ENCODE measurements around the gene FAM200B.

Gene FAM200B

DNA sequence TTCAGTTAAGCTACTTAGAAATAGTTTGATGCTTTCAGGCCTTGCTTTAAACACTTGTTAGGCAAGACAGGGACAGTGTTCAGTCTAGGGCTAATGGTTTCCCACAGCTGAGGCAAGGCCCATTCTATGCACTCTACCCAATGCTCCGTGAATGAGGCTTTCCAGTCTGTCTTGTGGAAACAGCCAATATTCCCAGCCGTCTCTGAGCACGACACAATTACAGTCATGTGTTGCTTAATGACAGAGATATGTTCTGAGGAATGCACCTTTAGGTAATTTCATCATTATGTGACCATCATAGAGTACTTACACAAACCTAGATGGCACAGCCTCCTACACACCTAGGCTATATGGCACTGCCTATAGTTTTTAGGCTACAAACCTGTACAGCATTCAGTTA lies 9.5 kb upstream of the FAM200B start:
- Histone ChIP-seq H3K27me3 (ENCODE audit: insufficient read depth, low read length, poor library complexity) (no peaks in the 10 kb centered on the region), H3K4me2 (ENCODE audit: insufficient read depth, low read length) (no peak overlapping the region), H2AFZ (ENCODE audit: low read depth, low read length) (no peak overlapping the region), H4K20me1 (ENCODE audit: insufficient read depth, low read length) (0 out of 2 replicates have a peak, but pooled peaks cover 2% of the 10 kb centered on the region), H3K36me3 (ENCODE audit: insufficient read depth, low read length) (peaks cover 23% of the 10 kb centered on the region), H3K4me3 (ENCODE audit: low read depth in 1 of 2, low read length in 2 of 2) (no peak overlapping the region), H3K9ac (ENCODE audit: low read depth, low read length) (no peak overlapping the region), H3K9me3 (ENCODE audit: insufficient read depth, low read length, severe bottlenecking) (no peaks in the 10 kb centered on the region), H3K4me1 (ENCODE audit: insufficient read depth, low read length) (peaks cover 3% of the 10 kb centered on the region; the same call in 1 of the 2 replicates), H3K27ac (ENCODE audit: low read length) (no peak overlapping the region), H3K79me2 (ENCODE audit: insufficient read depth, low read length) (peaks cover 65% of the 10 kb centered on the region)
- ATAC-seq (ENCODE audit: insufficient read depth, low read depth), result no peak
- DNase-seq, result no peak
- no peak for TF ChIP-seq EZH2 (IDR thresholded peaks at IDR 0.05; ENCODE audit: borderline replicate concordance, low read depth, low read length, severe bottlenecking)
- TF ChIP-seq, protein P1, sequence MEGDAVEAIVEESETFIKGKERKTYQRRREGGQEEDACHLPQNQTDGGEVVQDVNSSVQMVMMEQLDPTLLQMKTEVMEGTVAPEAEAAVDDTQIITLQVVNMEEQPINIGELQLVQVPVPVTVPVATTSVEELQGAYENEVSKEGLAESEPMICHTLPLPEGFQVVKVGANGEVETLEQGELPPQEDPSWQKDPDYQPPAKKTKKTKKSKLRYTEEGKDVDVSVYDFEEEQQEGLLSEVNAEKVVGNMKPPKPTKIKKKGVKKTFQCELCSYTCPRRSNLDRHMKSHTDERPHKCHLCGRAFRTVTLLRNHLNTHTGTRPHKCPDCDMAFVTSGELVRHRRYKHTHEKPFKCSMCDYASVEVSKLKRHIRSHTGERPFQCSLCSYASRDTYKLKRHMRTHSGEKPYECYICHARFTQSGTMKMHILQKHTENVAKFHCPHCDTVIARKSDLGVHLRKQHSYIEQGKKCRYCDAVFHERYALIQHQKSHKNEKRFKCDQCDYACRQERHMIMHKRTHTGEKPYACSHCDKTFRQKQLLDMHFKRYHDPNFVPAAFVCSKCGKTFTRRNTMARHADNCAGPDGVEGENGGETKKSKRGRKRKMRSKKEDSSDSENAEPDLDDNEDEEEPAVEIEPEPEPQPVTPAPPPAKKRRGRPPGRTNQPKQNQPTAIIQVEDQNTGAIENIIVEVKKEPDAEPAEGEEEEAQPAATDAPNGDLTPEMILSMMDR (IDR thresholded peaks at IDR 0.05; ENCODE audit: borderline replicate concordance, extremely low read depth, low read length, poor library complexity, severe bottlenecking), result no peak

GRCh38 chr4:15673337-15673736 lies 8.3 kb upstream of the FAM200B start:
- Histone ChIP-seq H3K4me3 (ENCODE audit: low read depth in 1 of 2, low read length in 2 of 2) (no peak overlapping the region), H4K20me1 (ENCODE audit: insufficient read depth, low read length) (peaks cover 2% of the 10 kb centered on the region; the same call in 1 of the 2 replicates), H3K9me3 (ENCODE audit: insufficient read depth, low read length, severe bottlenecking) (no peaks in the 10 kb centered on the region), H3K4me2 (ENCODE audit: insufficient read depth, low read length) (no peak overlapping the region), H3K36me3 (ENCODE audit: insufficient read depth, low read length) (peaks cover 27% of the 10 kb centered on the region), H3K4me1 (ENCODE audit: insufficient read depth, low read length) (peaks cover 16% of the 10 kb centered on the region), H2AFZ (ENCODE audit: low read depth, low read length) (no peak overlapping the region), H3K79me2 (ENCODE audit: insufficient read depth, low read length) (peaks cover 77% of the 10 kb centered on the region), H3K27ac (ENCODE audit: low read length) (no peak overlapping the region), H3K9ac (ENCODE audit: low read depth, low read length) (no peak overlapping the region), H3K27me3 (ENCODE audit: insufficient read depth, low read length, poor library complexity) (no peaks in the 10 kb centered on the region)
- TF ChIP-seq, protein P1 (IDR thresholded peaks at IDR 0.05; ENCODE audit: borderline replicate concordance, extremely low read depth, low read length, poor library complexity, severe bottlenecking), result no peak
- TF ChIP-seq EZH2 (IDR thresholded peaks at IDR 0.05; ENCODE audit: borderline replicate concordance, low read depth, low read length, severe bottlenecking), result no peak
- ATAC-seq (ENCODE audit: insufficient read depth, low read depth) (no peak), DNase-seq (no peak)

- Histone ChIP-seq H3K27me3 (ENCODE audit: insufficient read depth, low read length, poor library complexity) (no peaks in the 10 kb centered on the region), H2AFZ (ENCODE audit: low read depth, low read length) (no peak overlapping the region), H3K4me2 (ENCODE audit: insufficient read depth, low read length) (no peak overlapping the region), H3K4me3 (ENCODE audit: low read depth in 1 of 2, low read length in 2 of 2) (no peak overlapping the region), H3K9ac (ENCODE audit: low read depth, low read length) (no peak overlapping the region), H3K27ac (ENCODE audit: low read length) (no peak overlapping the region), H4K20me1 (ENCODE audit: insufficient read depth, low read length) (peaks cover 2% of the 10 kb centered on the region; the same call in 1 of the 2 replicates), H3K36me3 (ENCODE audit: insufficient read depth, low read length) (peaks cover 26% of the 10 kb centered on the region), H3K9me3 (ENCODE audit: insufficient read depth, low read length, severe bottlenecking) (no peaks in the 10 kb centered on the region), H3K79me2 (ENCODE audit: insufficient read depth, low read length) (peaks cover 84% of the 10 kb centered on the region), H3K4me1 (ENCODE audit: insufficient read depth, low read length) (peaks cover 23% of the 10 kb centered on the region)
- no peak for TF ChIP-seq EZH2 (IDR thresholded peaks at IDR 0.05; ENCODE audit: borderline replicate concordance, low read depth, low read length, severe bottlenecking)
- TF ChIP-seq, protein P1 (IDR thresholded peaks at IDR 0.05; ENCODE audit: borderline replicate concordance, extremely low read depth, low read length, poor library complexity, severe bottlenecking), result no peak
- DNase-seq (no peak), ATAC-seq (ENCODE audit: insufficient read depth, low read depth) (no peak)
Measured at GRCh38 chr4:15674046-15674445, 7.6 kb upstream of the FAM200B start.

- Histone ChIP-seq H3K79me2 (ENCODE audit: insufficient read depth, low read length) (peaks cover 92% of the 10 kb centered on the region), H3K4me1 (ENCODE audit: insufficient read depth, low read length) (peaks cover 32% of the 10 kb centered on the region)
Measured at GRCh38 chr4:15674926-15675325, 6.7 kb upstream of the FAM200B start.

More at GRCh38 chr4:15674926-15675325, 6.7 kb upstream of the FAM200B start:
- H3K4me2 ChIP-seq (ENCODE audit: insufficient read depth, low read length), result no peak overlapping the region
- H3K36me3 ChIP-seq (ENCODE audit: insufficient read depth, low read length), result peaks cover 24% of the 10 kb centered on the region
- TF ChIP-seq EZH2 (IDR thresholded peaks at IDR 0.05; ENCODE audit: borderline replicate concordance, low read depth, low read length, severe bottlenecking), result no peak
- TF ChIP-seq, protein P1 (IDR thresholded peaks at IDR 0.05; ENCODE audit: borderline replicate concordance, extremely low read depth, low read length, poor library complexity, severe bottlenecking), result no peak
- H3K9ac ChIP-seq (ENCODE audit: low read depth, low read length), result no peak overlapping the region
- no peak overlapping the region for H3K27ac ChIP-seq (ENCODE audit: low read length)
- H3K4me3 ChIP-seq (ENCODE audit: low read depth in 1 of 2, low read length in 2 of 2), result no peak overlapping the region
- no peaks in the 10 kb centered on the region for H3K27me3 ChIP-seq (ENCODE audit: insufficient read depth, low read length, poor library complexity)
- ATAC-seq (ENCODE audit: insufficient read depth, low read depth) (no peak), DNase-seq (no peak)
- no peak overlapping the region for H2AFZ ChIP-seq (ENCODE audit: low read depth, low read length)
- H4K20me1 ChIP-seq (ENCODE audit: insufficient read depth, low read length), result peaks cover 2% of the 10 kb centered on the region; the same call in 1 of the 2 replicates
- no peaks in the 10 kb centered on the region for H3K9me3 ChIP-seq (ENCODE audit: insufficient read depth, low read length, severe bottlenecking)
